Naive thymus-derived CD4-positive, alpha-beta T cell (primary cell): ENCODE results near the gene CRADD. TPM values are rescaled to one million over a fixed set of nuclear protein-coding genes. Genes with fewer than 3 reads are reported as not detected.
A peak's percentile ranks its signal among the peaks of the same experiment; 100 is the strongest.

ENCODE experiments used
- ATAC-seq: fragments of 150-1000 bp; cut with Tn5 transposase; 2 replicates; pipeline ENCODE4 v1.10.0; 2021; ENCODE audit warnings: mild to moderate bottlenecking, moderate library complexity
- CTCF ChIA-PET: fragments of 350-600 bp; sonication (Branson Sonifier 250); formaldehyde crosslinking; loops from one replicate; lab custom pipeline; 2021; ENCODE audit warnings: antibody characterized with exemption; lab: Charles Lee
- POLR2A ChIA-PET: fragments of 350-600 bp; sonication (Branson Sonifier 250); formaldehyde crosslinking; loops from one replicate; lab custom pipeline; 2021; ENCODE audit warnings: antibody characterized with exemption, inconsistent platforms; lab: Charles Lee
- DNase-seq, 9 donors: peaks; one replicate each; pipeline versions ENCODE4 v3.0.0 to v3.0.0-alpha.2; 2020 to 2022; ENCODE audit warnings: mixed read lengths in 1 of 9
- H3K27ac ChIP-seq: one replicate; pipeline ENCODE4 v1.7.0; 2013; ENCODE audit warnings: mild to moderate bottlenecking, low read depth, low read length, moderate library complexity
- H3K27me3 ChIP-seq, 2 donors: one replicate each; pipeline ENCODE4 v1.7.0; 2013; ENCODE audit warnings: low read length in 2 of 2, mild to moderate bottlenecking in 2 of 2, moderate library complexity in 2 of 2; ENCODE audit not compliant: control insufficient read depth in 2 of 2, insufficient read depth in 2 of 2
- H3K36me3 ChIP-seq, 3 experiments: 1 replicate in 2 of 3; 2 replicates in 1 of 3; pipeline ENCODE4 v1.7.0; 2013; ENCODE audit warnings: low read length in 3 of 3, mild to moderate bottlenecking in 3 of 3, moderate library complexity in 1 of 3; ENCODE audit not compliant: insufficient read depth in 3 of 3, control insufficient read depth in 2 of 3
- H3K4me1 ChIP-seq, 2 donors: one replicate each; pipeline ENCODE4 v1.7.0; 2013; ENCODE audit warnings: low read length in 2 of 2, mild to moderate bottlenecking in 2 of 2, moderate library complexity in 1 of 2; ENCODE audit not compliant: control insufficient read depth in 2 of 2, insufficient read depth in 2 of 2
- H3K4me3 ChIP-seq: 2 replicates; pipeline ENCODE4 v1.7.0; 2013; ENCODE audit warnings: mild to moderate bottlenecking, low read length
- H3K9me3 ChIP-seq, 3 experiments: 1 replicate in 2 of 3; 2 replicates in 1 of 3; pipeline ENCODE4 v1.7.0; 2013; ENCODE audit warnings: low read length in 3 of 3; ENCODE audit not compliant: control insufficient read depth in 2 of 3
- H3K27ac Mint-ChIP-seq, 9 donors: one replicate each; pipeline ENCODE4 v1.8.0; 2020 to 2022; ENCODE audit warnings: mixed read lengths in 9 of 9, mild to moderate bottlenecking in 8 of 9, moderate library complexity in 5 of 9, inconsistent platforms in 2 of 9
- H3K27me3 Mint-ChIP-seq, 5 donors: one replicate each; pipeline ENCODE4 v1.8.0; 2021 to 2022; ENCODE audit warnings: mixed read lengths in 5 of 5, mild to moderate bottlenecking in 1 of 5
- H3K36me3 Mint-ChIP-seq, 5 donors: one replicate each; pipeline ENCODE4 v1.8.0; 2020 to 2022; ENCODE audit warnings: mixed read lengths in 5 of 5, mild to moderate bottlenecking in 3 of 5, inconsistent platforms in 1 of 5
- H3K4me1 Mint-ChIP-seq, 7 donors: one replicate each; pipeline ENCODE4 v1.8.0; 2020 to 2022; ENCODE audit warnings: mixed read lengths in 7 of 7, mild to moderate bottlenecking in 3 of 7, inconsistent platforms in 1 of 7
- H3K4me3 Mint-ChIP-seq, 10 donors: one replicate each; pipeline ENCODE4 v1.8.0; 2020 to 2022; ENCODE audit warnings: mild to moderate bottlenecking in 10 of 10, mixed read lengths in 10 of 10, moderate library complexity in 6 of 10, inconsistent platforms in 2 of 10
- H3K9me3 Mint-ChIP-seq, 11 donors: one replicate each; pipeline ENCODE4 v1.8.0; 2020 to 2022; ENCODE audit warnings: mixed read lengths in 11 of 11, mild to moderate bottlenecking in 4 of 11, inconsistent platforms in 1 of 11, moderate library complexity in 1 of 11
- intact Hi-C, 2 donors: fragments of 100-400 bp; cut with micrococcal nuclease; formaldehyde crosslinking; loops; one replicate each; pipeline ENCODE4 v1.15.1; 2023
- polyA plus RNA-seq, 2 donors: library from polyadenylated mRNA; unstranded; fragments of 300-500 nt; fragmentation: Illumina TruSeq; gene quantifications; one replicate each; pipeline ENCODE4 v1.2.3, GENCODE V29; 2021
- total RNA-seq, 6 experiments: library from RNA in 5 of 6; stranded (reverse) in 5 of 6; gene quantifications; 1 replicate in 5 of 6; 2 replicates in 1 of 6; pipeline ENCODE4 v1.2.3 and lab custom pipeline; 2021 to 2026

Gene CRADD
- total and polyA plus RNA-seq, 7 experiments from 2014 or later: 11.4 to 17.1 (median 13.8) TPM

DNA sequence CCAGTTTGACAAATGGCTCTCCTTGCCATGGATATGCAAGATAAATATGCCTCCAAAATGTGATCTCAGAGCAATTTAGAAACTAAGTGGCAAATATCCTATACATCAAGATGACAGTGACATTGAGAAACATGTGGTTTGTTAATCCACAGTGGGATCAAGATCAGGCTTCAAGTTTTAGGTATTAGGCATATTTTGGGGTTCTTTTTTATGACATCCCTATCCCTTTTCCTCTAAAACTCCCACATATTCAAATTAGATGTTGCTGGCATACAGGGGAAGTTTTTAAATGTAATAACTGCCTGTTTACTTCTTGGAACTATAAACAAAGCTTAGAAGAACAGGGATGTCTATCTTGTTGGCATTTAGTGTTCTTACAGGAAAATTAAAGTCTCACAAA, 179.4 kb downstream of the CRADD start:
- Histone ChIP-seq H3K4me1 (peaks cover 0 to 3% of the 10 kb centered on the region in 2 donors), H3K4me3 (no peak overlapping the region), H3K27ac (no peak overlapping the region), H3K36me3 (no peaks in the 10 kb centered on the region), H3K9me3 (no peaks in the 10 kb centered on the region), H3K27me3 (no peaks in the 10 kb centered on the region)
- peaks cover 0 to 37% (median 0%) of the 10 kb centered on the region in 7 donors for H3K4me1 Mint-ChIP-seq
- H3K27me3 Mint-ChIP-seq: no peaks in the 10 kb centered on the region
- no peak overlapping the region for H3K27ac Mint-ChIP-seq
- H3K9me3 Mint-ChIP-seq: peaks cover 0 to 4% (median 0%) of the 10 kb centered on the region in 11 donors
- no peak for DNase-seq
- H3K4me3 Mint-ChIP-seq: no peak overlapping the region
- H3K36me3 Mint-ChIP-seq: peaks cover 0 to 44% (median 22%) of the 10 kb centered on the region in 5 donors
- ChIA-PET POLR2A (no interaction called here), CTCF (no interaction called here)
- intact Hi-C loops: no loop called here
- ATAC-seq: no peak

DNA sequence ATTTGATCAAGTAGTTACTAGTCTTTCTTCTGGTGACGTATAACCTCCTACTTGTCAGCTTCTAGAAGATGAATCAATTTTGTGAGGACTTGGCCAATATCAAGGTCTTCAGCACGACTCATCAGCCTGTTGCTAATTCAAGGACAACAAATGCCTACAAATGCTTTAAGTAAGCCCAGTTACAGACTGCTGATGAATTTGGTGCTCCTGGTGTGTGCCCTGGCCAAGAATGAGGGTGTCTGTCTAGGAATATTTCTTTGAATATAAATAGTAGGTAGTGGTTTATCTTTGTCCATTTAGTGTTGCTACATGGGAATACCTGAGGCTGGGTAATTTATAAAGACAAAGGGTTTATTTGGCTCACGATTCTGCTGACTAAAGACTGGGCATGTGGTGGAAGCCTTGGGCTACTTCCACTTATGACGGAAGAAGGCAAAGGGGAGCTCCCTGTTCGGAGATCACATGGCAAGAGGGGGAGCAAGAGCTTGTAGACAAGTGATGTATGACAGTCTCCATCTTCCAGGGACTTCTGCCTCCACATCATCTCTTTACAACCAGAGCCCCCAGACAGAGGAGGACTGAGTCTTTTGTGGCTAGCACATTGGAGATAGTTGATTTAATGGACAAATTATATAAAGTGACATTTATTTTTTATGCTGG, 180.2 kb downstream of the CRADD start:
- H3K27ac Mint-ChIP-seq: peak overlapping the region in 2 of 9 donors; percentile 2 to 25
- DNase-seq (no peak), ATAC-seq (no peak)
- peaks cover 0 to 31% (median 0%) of the 10 kb centered on the region in 7 donors for H3K4me1 Mint-ChIP-seq
- CTCF ChIA-PET: no interaction called here
- Histone ChIP-seq H3K27me3 (no peaks in the 10 kb centered on the region), H3K9me3 (no peaks in the 10 kb centered on the region), H3K4me3 (no peak overlapping the region), H3K4me1 (no peaks in the 10 kb centered on the region), H3K36me3 (no peaks in the 10 kb centered on the region), H3K27ac (no peak overlapping the region)
- POLR2A ChIA-PET: no interaction called here
- H3K36me3 Mint-ChIP-seq: peaks cover 4 to 48% (median 27%) of the 10 kb centered on the region in 5 donors
- intact Hi-C loops: no loop called here
- peaks cover 0 to 7% (median 2%) of the 10 kb centered on the region in 11 donors for H3K9me3 Mint-ChIP-seq
- no peaks in the 10 kb centered on the region for H3K27me3 Mint-ChIP-seq
- H3K4me3 Mint-ChIP-seq: no peak overlapping the region

DNA sequence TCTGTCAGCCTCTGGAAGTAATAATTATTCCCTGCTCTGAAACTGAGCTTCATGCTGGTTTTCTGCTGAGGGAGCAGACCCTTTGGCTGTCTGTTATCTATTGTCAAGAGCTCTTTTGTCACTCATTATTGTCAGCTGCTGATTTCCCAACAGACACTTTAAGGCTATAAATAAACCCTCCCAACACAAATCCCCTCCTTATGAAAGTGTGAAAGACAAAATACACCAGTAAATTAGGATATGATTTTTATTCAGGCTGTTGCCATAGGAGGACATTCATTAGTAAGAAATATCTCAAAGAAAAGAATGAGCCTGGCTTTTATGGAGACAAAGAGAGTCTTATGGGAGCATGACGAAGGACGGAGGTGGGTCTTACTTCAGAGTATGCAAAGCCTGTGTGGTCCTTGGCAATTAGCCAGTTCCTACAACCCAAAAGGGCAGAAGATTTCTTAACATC, 180.8 kb downstream of the CRADD start:
- H3K27me3 ChIP-seq: no peaks in the 10 kb centered on the region
- no peak overlapping the region for H3K4me3 Mint-ChIP-seq
- no peaks in the 10 kb centered on the region for H3K36me3 ChIP-seq
- H3K27ac Mint-ChIP-seq: no peak overlapping the region
- ChIA-PET CTCF (no interaction called here), POLR2A (no interaction called here)
- no peak for ATAC-seq
- no peak for DNase-seq
- intact Hi-C loops: no loop called here
- H3K27ac ChIP-seq: no peak overlapping the region
- peaks cover 0 to 7% (median 2%) of the 10 kb centered on the region in 11 donors for H3K9me3 Mint-ChIP-seq
- H3K27me3 Mint-ChIP-seq: no peaks in the 10 kb centered on the region
- H3K4me1 Mint-ChIP-seq: peaks cover 0 to 28% (median 0%) of the 10 kb centered on the region in 7 donors
- peaks cover 5 to 47% (median 33%) of the 10 kb centered on the region in 5 donors for H3K36me3 Mint-ChIP-seq
- H3K9me3 ChIP-seq: no peaks in the 10 kb centered on the region
- no peaks in the 10 kb centered on the region for H3K4me1 ChIP-seq
- H3K4me3 ChIP-seq: no peak overlapping the region

DNA sequence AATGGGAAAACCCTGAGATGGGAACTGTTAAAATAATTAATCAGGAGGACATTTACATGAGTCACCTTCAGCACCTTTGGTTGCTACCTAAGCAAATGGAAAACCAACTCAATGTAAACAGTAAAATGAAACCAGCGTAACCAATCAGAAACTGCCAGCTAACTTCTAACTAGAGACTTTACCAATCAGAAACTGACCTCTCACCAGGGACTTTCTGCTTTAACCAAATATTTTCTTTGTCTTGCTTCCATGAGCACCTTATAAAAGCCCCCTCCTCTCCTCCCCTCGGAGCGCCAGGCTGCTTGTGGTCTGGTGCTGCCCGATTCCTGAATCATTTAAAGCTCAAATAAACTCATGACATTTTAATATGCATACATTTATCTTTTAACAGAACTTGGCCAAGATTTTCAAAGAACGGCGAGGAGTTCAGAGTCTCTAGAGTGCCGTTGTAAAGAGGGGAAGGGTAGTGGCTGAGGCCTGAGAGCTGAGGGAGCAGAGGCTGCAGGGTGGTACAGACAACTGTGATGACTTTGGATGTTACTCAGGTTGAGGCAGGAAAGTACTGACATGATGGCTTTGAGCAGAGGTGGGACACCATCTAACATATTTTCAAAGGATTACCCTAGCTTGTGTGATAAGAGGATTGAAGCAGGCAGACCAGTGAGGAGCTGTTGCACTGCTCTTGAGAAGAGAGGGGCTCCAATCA, 183.6 kb downstream of the CRADD start:
- Mint-ChIP-seq H3K27ac (no peak overlapping the region), H3K9me3 (peaks cover 0 to 23% (median 15%) of the 10 kb centered on the region in 11 donors), H3K4me1 (peaks cover 0 to 17% (median 0%) of the 10 kb centered on the region in 7 donors), H3K4me3 (no peak overlapping the region), H3K36me3 (peaks cover 5 to 40% (median 31%) of the 10 kb centered on the region in 5 donors), H3K27me3 (no peaks in the 10 kb centered on the region)
- no peak overlapping the region for H3K27ac ChIP-seq
- H3K4me1 ChIP-seq: no peaks in the 10 kb centered on the region
- H3K4me3 ChIP-seq: no peak overlapping the region
- DNase-seq: no peak
- ChIA-PET POLR2A (no interaction called here), CTCF (no interaction called here)
- H3K27me3 ChIP-seq: no peaks in the 10 kb centered on the region
- no peaks in the 10 kb centered on the region for H3K36me3 ChIP-seq
- peaks cover 0 to 16% (median 10%) of the 10 kb centered on the region in 3 experiments for H3K9me3 ChIP-seq
- no peak for ATAC-seq
- intact Hi-C loops: no loop called here

DNA sequence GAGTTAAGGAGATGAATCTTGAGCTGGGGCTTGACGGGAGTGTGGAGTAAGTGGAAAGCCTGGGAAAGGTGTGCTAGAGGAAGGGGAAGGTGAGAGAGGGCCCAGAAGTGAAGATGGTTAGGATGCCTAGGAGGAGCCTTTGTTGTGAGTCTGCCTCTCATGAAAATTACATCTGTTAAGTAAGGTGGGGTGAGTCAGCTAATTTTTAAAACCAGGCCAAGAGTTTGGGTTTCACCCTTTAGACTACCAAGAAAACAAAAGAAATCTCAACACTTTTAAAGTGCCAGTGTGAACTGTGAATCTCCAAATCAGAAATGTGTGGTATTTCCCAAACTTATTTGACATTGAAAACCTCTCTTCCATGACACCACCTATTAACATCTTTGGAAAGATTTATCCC, 185.2 kb downstream of the CRADD start:
- Histone ChIP-seq H3K4me3 (no peak overlapping the region), H3K36me3 (no peaks in the 10 kb centered on the region), H3K4me1 (no peaks in the 10 kb centered on the region), H3K27me3 (no peaks in the 10 kb centered on the region), H3K9me3 (peaks cover 0 to 28% (median 13%) of the 10 kb centered on the region in 3 experiments), H3K27ac (no peak overlapping the region)
- ATAC-seq (no peak), DNase-seq (no peak)
- ChIA-PET POLR2A (no interaction called here), CTCF (no interaction called here)
- Mint-ChIP-seq H3K27ac (peak overlapping the region in 1 of 9 donors; percentile 10), H3K27me3 (peaks cover 0 to under 1% (median 0%) of the 10 kb centered on the region in 5 donors), H3K4me1 (peaks cover 0 to 8% (median 0%) of the 10 kb centered on the region in 7 donors), H3K4me3 (no peak overlapping the region), H3K9me3 (peaks cover 3 to 40% (median 27%) of the 10 kb centered on the region in 11 donors), H3K36me3 (peaks cover 12 to 46% (median 39%) of the 10 kb centered on the region in 5 donors)
- intact Hi-C loops: no loop called here

DNA sequence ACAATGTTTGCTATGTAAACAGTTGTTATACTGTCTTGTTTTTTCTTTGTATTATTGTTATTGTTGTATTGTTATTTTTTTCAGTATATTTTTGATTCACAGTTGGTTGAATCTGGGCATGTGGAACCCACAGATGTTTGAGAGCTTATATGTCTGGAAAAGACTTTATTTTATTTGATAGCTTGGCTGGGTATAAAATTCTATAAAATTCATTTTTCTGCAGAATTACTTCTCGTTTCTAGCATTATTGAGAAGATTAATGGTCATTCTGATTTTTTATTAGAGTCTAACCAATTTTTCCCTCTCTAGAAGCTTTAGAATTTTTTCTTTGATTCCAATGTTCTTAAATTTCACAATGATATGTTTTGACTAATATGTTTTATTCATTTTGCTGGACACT, 188.6 kb downstream of the CRADD start:
- H3K36me3 ChIP-seq: no peaks in the 10 kb centered on the region
- no peak overlapping the region for H3K4me3 ChIP-seq
- peaks cover 0 to 7% (median 0%) of the 10 kb centered on the region in 7 donors for H3K4me1 Mint-ChIP-seq
- H3K4me3 Mint-ChIP-seq: no peak overlapping the region
- peaks cover 9 to 71% (median 39%) of the 10 kb centered on the region in 11 donors for H3K9me3 Mint-ChIP-seq
- no peak overlapping the region for H3K27ac ChIP-seq
- intact Hi-C loops: no loop called here
- no peak for DNase-seq
- ATAC-seq: no peak
- POLR2A ChIA-PET: interaction anchor here (0.9 kb wide), 1 partner anchor 45 kb away, joined by 3 read pairs; no protein-coding TSS in a partner anchor
- no peaks in the 10 kb centered on the region for H3K4me1 ChIP-seq
- no peak overlapping the region for H3K27ac Mint-ChIP-seq
- peaks cover 0 to 44% (median 13%) of the 10 kb centered on the region in 3 experiments for H3K9me3 ChIP-seq
- H3K27me3 ChIP-seq: no peaks in the 10 kb centered on the region
- CTCF ChIA-PET: no interaction called here
- peaks cover 0 to 12% (median 0%) of the 10 kb centered on the region in 5 donors for H3K27me3 Mint-ChIP-seq
- H3K36me3 Mint-ChIP-seq: peaks cover 24 to 55% (median 47%) of the 10 kb centered on the region in 5 donors
